Endodermal cell (in vitro differentiated cells): ENCODE results near the gene ATP8B1. TPM values are rescaled to one million over a fixed set of nuclear protein-coding genes. Genes with fewer than 3 reads are reported as not detected.
"Not testable (repeated sequence)": the region's sequence is repeated elsewhere in the genome, so short reads cannot be mapped to it uniquely, and the experiment has no call there.

Experiments used
- DNase-seq: peaks from one replicate; pipeline ENCODE4 v3.0.0-alpha.2; 2017
- H3K27ac ChIP-seq: 2 replicates; pipeline ENCODE4 v1.5.1; 2013; ENCODE audit warnings: mild to moderate bottlenecking, low read depth, low read length, moderate library complexity
- H3K27me3 ChIP-seq: 2 replicates; pipeline ENCODE4 v1.6.1; 2013; ENCODE audit warnings: mild to moderate bottlenecking, low read length, moderate library complexity; ENCODE audit not compliant: insufficient read depth, control insufficient read depth, poor library complexity, severe bottlenecking
- H3K36me3 ChIP-seq: 2 replicates; pipeline ENCODE4 v1.7.0; 2013; ENCODE audit warnings: mild to moderate bottlenecking, low read length, moderate library complexity; ENCODE audit not compliant: control insufficient read depth, insufficient read depth
- H3K4me1 ChIP-seq: one replicate; pipeline ENCODE4 v1.7.0; 2013; ENCODE audit warnings: low read length; ENCODE audit not compliant: control insufficient read depth, insufficient read depth
- H3K4me3 ChIP-seq: 2 replicates; pipeline ENCODE4 v1.5.1; 2013; ENCODE audit warnings: mild to moderate bottlenecking, low read length, moderate library complexity
- H3K9ac ChIP-seq: 2 replicates; pipeline ENCODE4 v1.6.1; 2013; ENCODE audit warnings: mild to moderate bottlenecking, low read length, moderate library complexity; ENCODE audit not compliant: poor library complexity, severe bottlenecking; ENCODE audit errors: extremely low read depth
- H3K9me3 ChIP-seq: 2 replicates; pipeline ENCODE4 v1.6.1; 2013; ENCODE audit warnings: mild to moderate bottlenecking, low read length, moderate library complexity; ENCODE audit not compliant: control insufficient read depth
- H3K27ac Mint-ChIP-seq: 2 replicates; pipeline ENCODE4 v1.8.0; 2020; ENCODE audit warnings: mixed read lengths
- H3K27me3 Mint-ChIP-seq: 2 replicates; pipeline ENCODE4 v1.8.0; 2021; ENCODE audit warnings: mild to moderate bottlenecking, mixed read lengths; ENCODE audit not compliant: insufficient read depth
- H3K36me3 Mint-ChIP-seq: 2 replicates; pipeline ENCODE4 v1.8.0; 2020; ENCODE audit warnings: low read depth, mixed read lengths
- H3K4me1 Mint-ChIP-seq: 2 replicates; pipeline ENCODE4 v1.8.0; 2020; ENCODE audit warnings: mixed read lengths
- H3K4me3 Mint-ChIP-seq: 2 replicates; pipeline ENCODE4 v1.8.0; 2020; ENCODE audit warnings: mild to moderate bottlenecking, moderate library complexity, mixed read lengths
- H3K9me3 Mint-ChIP-seq: 2 replicates; pipeline ENCODE4 v1.8.0; 2020; ENCODE audit warnings: mild to moderate bottlenecking, mixed read lengths
- WGBS, 2 experiments: methylation state at CpG; one replicate each; pipeline versions ENCODE4 v1.1.5 to v1.1.7; 2013; ENCODE audit warnings: missing lambda C conversion rate in 2 of 2, mixed read lengths in 1 of 2; ENCODE audit not compliant: insufficient coverage in 1 of 2, insufficient read length in 1 of 2; 5-methylcytosine and 5-hydroxymethylcytosine counted together
- total RNA-seq, 2 donors: library from RNA; stranded (reverse); fragmentation: NEBNext Ultra II Directional in 1 of 2; extraction: Animal tissue kit (Norgen Biotek cat#: 25700) in 1 of 2; gene quantifications; 2 replicates in 1 of 2; 3 replicates in 1 of 2; pipeline ENCODE4 v1.2.1, GENCODE V29; 2021
- TF ChIP-seq, protein P1 (sequence below): fragments of 200-600 bp; sonication (generic); conservative IDR thresholded peaks from 2 replicates; pipeline ENCODE4 v1.5.0; 2021; ENCODE audit warnings: antibody characterized with exemption, mild to moderate bottlenecking

Gene ATP8B1
- total RNA-seq, 2 donors from 2014 or later, result 1.7 to 13.5 TPM

DNA sequence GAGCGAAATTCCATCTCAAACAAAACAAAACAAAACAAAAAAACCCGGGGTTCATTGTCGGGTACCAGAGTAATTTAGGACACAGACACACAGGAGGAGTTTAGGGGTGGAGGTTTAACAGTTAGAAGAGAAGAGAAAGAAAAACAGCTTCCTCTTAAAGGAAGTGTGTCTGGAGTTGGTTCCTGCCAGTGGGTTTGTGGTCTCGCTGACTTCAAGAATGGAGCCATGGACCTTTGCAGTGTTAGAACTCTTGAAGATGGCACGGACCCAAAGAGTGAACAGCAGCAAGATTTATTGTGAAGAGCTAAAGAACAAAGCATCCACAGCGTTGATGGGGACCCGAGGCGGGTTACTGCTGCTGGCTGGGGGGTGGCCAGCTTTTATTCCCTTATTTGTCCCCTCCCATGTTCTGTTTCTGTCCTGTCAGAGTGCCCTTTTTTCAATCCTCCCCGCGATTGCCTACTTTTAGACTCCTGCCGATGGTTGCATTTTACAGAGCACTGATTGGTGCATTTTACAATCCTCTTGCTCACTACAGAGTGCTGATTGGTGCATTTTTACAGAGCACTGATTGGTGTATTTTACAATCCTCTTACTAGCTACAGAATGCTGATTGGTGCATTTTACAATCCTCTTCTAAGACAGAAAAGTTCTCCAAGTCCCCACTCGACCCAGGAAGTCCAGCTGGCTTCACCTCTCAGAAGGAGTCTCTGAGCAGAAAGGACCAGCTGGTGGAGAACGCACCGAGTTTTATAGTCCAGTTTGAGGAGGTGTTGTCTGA lies 28.7 kb upstream of the ATP8B1 start:
- no peaks in the 10 kb centered on the region for H3K36me3 Mint-ChIP-seq
- H3K4me3 Mint-ChIP-seq, result no peak overlapping the region
- TF ChIP-seq, protein P1, sequence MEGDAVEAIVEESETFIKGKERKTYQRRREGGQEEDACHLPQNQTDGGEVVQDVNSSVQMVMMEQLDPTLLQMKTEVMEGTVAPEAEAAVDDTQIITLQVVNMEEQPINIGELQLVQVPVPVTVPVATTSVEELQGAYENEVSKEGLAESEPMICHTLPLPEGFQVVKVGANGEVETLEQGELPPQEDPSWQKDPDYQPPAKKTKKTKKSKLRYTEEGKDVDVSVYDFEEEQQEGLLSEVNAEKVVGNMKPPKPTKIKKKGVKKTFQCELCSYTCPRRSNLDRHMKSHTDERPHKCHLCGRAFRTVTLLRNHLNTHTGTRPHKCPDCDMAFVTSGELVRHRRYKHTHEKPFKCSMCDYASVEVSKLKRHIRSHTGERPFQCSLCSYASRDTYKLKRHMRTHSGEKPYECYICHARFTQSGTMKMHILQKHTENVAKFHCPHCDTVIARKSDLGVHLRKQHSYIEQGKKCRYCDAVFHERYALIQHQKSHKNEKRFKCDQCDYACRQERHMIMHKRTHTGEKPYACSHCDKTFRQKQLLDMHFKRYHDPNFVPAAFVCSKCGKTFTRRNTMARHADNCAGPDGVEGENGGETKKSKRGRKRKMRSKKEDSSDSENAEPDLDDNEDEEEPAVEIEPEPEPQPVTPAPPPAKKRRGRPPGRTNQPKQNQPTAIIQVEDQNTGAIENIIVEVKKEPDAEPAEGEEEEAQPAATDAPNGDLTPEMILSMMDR, result no peak
- H3K36me3 ChIP-seq, result no peaks in the 10 kb centered on the region
- H3K9me3 ChIP-seq, result peaks cover 6% of the 10 kb centered on the region
- no peak overlapping the region for H3K4me3 ChIP-seq
- H3K4me1 Mint-ChIP-seq, result peaks cover 5% of the 10 kb centered on the region
- 96 to 97% methylated on average over 10 to 14 of the region's 14 CpGs for WGBS, 2 experiments
- no peaks in the 10 kb centered on the region for H3K4me1 ChIP-seq
- no peaks in the 10 kb centered on the region for H3K27me3 Mint-ChIP-seq
- H3K27ac ChIP-seq, result no peak overlapping the region
- H3K9ac ChIP-seq, result no peak overlapping the region
- H3K27ac Mint-ChIP-seq, result no peak overlapping the region
- DNase-seq, result no peak
- H3K9me3 Mint-ChIP-seq, result peaks cover 12% of the 10 kb centered on the region
- no peaks in the 10 kb centered on the region for H3K27me3 ChIP-seq

DNA sequence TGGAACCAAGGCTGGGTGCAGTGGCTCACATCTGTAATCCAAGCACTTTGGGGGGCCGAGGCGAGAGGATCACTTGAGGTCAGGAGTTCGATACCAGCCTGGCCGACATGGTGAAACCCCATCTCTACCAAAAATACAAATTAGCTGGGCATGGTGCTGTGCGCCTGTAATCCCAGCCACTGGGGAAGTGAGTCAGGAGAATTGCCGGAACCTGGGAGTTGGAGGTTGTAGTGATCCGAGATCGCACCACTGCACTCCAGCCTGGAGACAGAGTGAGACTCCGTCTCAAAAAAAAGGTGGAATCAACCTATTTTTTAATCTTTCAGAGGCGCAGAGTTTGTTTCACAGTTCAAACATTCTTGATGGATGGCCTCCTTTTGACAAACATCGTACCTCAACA lies 24.5 kb upstream of the ATP8B1 start:
- peaks cover 4% of the 10 kb centered on the region for H3K4me1 ChIP-seq
- no peak overlapping the region for H3K4me3 ChIP-seq
- no peak overlapping the region for H3K4me3 Mint-ChIP-seq
- peaks cover 12% of the 10 kb centered on the region for H3K9me3 Mint-ChIP-seq
- no peaks in the 10 kb centered on the region for H3K27me3 ChIP-seq
- no peaks in the 10 kb centered on the region for H3K27me3 Mint-ChIP-seq
- TF ChIP-seq, protein P1, result no peak
- peaks cover 6% of the 10 kb centered on the region for H3K9me3 ChIP-seq
- WGBS, 2 experiments, result 88 to 90% methylated on average over 6 to 10 of the region's 11 CpGs
- no peak overlapping the region for H3K9ac ChIP-seq
- no peaks in the 10 kb centered on the region for H3K36me3 ChIP-seq
- no peak overlapping the region for H3K27ac ChIP-seq
- peak; percentile 22 for DNase-seq
- no peaks in the 10 kb centered on the region for H3K36me3 Mint-ChIP-seq
- H3K4me1 Mint-ChIP-seq, result peaks cover 2% of the 10 kb centered on the region
- no peak overlapping the region for H3K27ac Mint-ChIP-seq

DNA sequence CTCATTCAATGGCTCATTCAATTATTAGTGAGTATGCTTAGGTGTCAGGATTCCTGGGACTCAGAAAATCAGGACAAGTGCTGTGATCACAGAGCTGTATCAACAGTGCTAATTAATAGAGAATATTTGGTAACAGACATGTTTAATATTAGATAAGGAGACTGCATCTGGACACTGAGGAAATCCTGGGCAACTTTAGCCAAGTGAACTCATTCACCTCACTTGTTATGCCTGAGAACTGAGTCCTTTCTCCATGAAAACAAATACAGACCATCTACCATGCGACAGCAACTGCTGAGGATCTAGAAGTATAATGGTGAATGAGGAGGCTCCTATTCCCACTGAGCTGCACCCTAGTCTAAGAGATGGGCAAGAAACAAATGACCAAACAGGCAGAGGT lies 23.1 kb upstream of the ATP8B1 start:
- Mint-ChIP-seq H3K36me3 (no peaks in the 10 kb centered on the region), H3K27me3 (no peaks in the 10 kb centered on the region), H3K9me3 (peaks cover 2% of the 10 kb centered on the region), H3K4me3 (no peak overlapping the region), H3K4me1 (peaks cover 2% of the 10 kb centered on the region), H3K27ac (no peak overlapping the region)
- no peaks in the 10 kb centered on the region for H3K9me3 ChIP-seq
- H3K4me3 ChIP-seq, result no peak overlapping the region
- H3K27me3 ChIP-seq, result no peaks in the 10 kb centered on the region
- TF ChIP-seq, protein P1, result no peak
- WGBS, 2 experiments, result 100% methylated on average over 1 of the region's 1 CpG; no CpG with 5 or more reads in 1 of the 2 experiments
- no peak overlapping the region for H3K9ac ChIP-seq
- peaks cover 4% of the 10 kb centered on the region for H3K4me1 ChIP-seq
- no peaks in the 10 kb centered on the region for H3K36me3 ChIP-seq
- no peak for DNase-seq
- no peak overlapping the region for H3K27ac ChIP-seq

DNA sequence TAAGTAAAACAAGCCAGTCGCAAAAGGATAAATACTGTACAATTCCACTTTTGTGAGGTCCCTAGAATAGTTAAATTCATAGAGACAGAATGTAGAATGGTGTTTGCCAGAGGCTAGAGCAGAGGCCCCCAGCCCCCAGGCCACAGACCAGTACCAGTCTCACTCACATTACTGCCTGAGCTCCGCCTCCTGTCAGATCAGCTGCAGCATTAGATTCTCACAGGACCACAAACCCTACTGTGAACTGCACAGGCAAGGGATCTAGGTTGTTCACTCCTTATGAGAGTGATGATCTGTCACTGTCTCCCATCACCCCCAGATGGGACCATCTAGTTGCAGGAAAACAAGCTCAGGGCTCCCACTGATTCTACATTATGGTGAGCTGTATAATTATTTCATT lies 17.5 kb upstream of the ATP8B1 start:
- H3K4me3 Mint-ChIP-seq, H3K27ac ChIP-seq, H3K27me3 ChIP-seq, H3K36me3 ChIP-seq, H3K36me3 Mint-ChIP-seq, H3K9ac ChIP-seq, H3K4me1 ChIP-seq, H3K4me3 ChIP-seq, H3K27ac Mint-ChIP-seq, H3K9me3 Mint-ChIP-seq, H3K9me3 ChIP-seq, H3K27me3 Mint-ChIP-seq: not testable (repeated sequence)
- peaks cover 21% of the 10 kb centered on the region for H3K4me1 Mint-ChIP-seq
- 97% methylated on average over 2 of the region's 2 CpGs; no CpG with 5 or more reads in 1 of the 2 experiments for WGBS, 2 experiments
- DNase-seq, result peak; percentile 27
